DMS53 (cell line): ENCODE results near the gene ACOXL.

ENCODE experiments used
- DNase-seq: peaks from one replicate; lab custom pipeline; 2025; lab: John Stamatoyannopoulos, UW

ACOXL gene

GRCh38 chr2:110794951-110795350, 62.6 kb downstream of the ACOXL start:
- DNase-seq: no peak

- no peak for DNase-seq
Measured at GRCh38 chr2:110796716-110797301, 64.4 kb downstream of the ACOXL start.

GRCh38 chr2:110799376-110799775, 67.0 kb downstream of the ACOXL start:
- DNase-seq: no peak

DNA sequence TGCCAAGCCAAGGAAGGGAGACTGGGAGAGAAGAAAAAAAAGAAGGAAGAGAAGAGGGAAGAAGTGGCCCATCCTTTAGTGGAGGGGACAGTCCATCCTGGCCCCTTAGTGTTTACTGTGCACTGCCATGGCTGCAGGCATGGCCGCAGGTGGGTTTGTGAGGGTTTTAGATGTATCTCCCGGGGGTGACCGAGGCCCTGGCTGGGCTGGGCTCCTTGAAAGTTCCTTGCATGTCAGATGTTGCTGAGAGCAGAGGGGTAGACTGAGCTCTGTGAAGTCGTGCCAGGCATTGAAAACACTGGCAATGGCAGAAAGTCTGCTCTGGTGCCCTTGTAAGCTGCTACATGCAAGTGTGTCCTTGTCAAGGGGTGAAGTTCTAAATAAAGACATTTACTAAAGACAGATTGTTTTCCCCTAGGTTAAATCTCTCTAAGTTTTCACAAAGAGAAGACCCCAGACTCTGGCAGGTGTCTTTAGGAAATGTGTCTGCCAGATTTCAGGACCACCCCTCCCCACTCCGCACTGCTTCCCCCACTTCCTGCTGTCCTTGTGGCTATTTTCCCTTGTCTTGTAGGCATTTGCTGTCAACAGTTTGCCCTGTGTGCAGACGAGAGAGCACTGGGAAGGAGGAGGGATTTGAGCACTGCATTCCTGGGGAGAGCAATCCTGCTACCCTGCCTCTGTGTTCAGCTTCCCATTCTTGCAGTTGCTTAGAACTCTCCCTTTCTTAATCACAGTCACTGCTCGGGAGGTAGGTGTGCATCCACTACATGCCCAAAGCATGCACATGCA, 68.4 kb downstream of the ACOXL start:
- DNase-seq: no peak

GRCh38 chr2:110802208-110802932, 70.0 kb downstream of the ACOXL start:
- no peak for DNase-seq

GRCh38 chr2:110804433-110804832, 72.1 kb downstream of the ACOXL start:
- no peak for DNase-seq

DNA sequence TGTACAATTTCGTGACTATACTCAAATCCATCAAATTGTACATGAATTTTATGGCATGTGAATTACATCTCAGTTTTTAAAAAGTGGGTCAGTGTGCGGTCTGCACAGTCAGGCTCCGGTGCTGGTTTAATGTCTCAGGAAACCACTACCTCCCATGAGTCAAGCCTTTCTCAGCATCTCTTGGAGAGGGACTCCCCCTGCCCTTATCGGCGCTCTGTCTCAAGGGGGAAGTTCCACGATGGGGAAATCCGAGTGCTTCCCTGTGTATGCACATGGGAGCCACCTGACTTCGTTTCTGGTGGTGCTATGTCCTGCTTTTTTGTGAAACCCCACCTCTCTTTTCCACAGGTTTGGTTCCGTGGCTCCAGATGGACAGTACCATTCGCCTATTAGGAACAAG, 72.5 kb downstream of the ACOXL start:
- no peak for DNase-seq

- DNase-seq: no peak
Measured at GRCh38 chr2:110805894-110806452, 73.6 kb downstream of the ACOXL start.

DNA sequence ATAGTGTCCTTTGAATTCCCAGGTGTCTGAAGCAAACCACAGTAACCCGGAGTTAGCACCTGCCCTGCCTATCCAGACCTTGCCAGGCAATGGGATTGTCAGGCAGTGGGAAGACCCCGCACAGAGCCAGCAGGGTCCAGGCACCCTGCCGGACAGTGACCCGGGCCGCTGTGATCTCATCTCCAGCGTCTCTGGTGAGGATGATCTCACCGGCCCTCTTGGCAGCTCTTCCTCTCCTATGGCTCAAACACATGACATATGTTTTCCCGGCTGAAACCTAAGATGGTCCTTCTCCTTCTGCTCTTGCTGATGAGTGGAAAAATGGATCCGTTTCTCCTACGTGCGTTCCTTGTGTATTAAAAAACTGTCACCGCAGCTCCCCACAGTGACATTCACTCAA, 75.1 kb downstream of the ACOXL start:
- no peak for DNase-seq

GRCh38 chr2:110810404-110810803, 78.0 kb downstream of the ACOXL start:
- DNase-seq: no peak

- no peak for DNase-seq
Measured at GRCh38 chr2:110812726-110813645, 80.6 kb downstream of the ACOXL start.

DNA sequence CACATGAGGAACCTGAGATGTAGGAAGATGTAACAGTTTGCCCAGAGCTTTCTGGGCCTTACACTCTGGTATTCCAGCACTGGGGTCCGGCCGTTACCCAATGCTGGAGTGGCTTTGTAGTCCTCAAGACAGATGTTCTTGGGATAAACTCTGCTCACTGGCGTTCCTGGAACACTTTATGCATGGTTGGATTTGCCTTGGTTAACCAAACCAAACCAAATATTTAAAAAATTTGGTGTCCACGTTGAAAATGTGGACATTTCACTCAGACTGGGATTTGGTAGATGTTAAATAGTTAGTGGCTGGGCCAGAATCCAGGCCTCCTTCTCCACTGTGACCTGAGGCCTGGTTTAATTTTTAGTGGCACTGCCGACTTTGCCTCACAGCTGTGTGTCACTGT, 81.5 kb downstream of the ACOXL start:
- no peak for DNase-seq

DNA sequence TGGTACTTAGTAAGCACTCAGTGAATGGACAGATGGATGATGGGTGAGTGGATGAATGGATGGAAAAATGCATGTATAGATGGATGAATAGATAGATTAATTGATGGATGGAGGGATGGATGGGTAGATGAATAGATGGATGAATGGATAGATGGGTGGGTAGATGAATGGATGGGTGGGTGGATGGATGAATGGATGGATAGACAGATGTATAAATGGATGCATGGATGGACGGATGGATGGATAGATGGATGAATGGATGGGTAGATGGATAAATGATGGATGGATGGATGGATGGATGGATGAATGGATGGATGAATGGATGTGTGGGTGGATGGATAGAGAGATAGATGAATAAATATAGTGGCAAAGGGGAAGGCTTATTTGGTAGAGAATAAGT, 83.6 kb downstream of the ACOXL start:
- DNase-seq: no peak

GRCh38 chr2:110816404-110817365, 84.3 kb downstream of the ACOXL start:
- no peak for DNase-seq

- peak; percentile 18 for DNase-seq
Measured at GRCh38 chr2:110818767-110819481, 86.6 kb downstream of the ACOXL start.

DNA sequence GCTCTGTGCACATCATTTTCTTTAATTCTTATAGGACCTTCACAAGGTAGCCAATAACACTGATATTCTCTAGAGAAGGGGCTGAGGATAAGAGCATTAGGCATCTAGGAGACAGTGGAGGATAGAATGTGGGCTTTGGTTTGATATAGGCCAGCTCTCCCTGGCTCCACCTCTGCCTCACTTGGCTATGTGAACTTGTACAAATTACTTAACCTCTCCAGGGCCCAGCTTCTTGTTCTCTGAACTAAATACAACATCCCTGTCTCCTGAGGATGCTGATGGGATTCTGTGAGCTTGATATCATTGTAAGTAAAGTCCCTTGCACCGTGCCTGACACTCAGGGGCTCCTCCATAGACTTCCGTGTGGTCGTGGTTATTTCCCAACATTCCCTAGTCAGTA, 87.3 kb downstream of the ACOXL start:
- no peak for DNase-seq

DNA sequence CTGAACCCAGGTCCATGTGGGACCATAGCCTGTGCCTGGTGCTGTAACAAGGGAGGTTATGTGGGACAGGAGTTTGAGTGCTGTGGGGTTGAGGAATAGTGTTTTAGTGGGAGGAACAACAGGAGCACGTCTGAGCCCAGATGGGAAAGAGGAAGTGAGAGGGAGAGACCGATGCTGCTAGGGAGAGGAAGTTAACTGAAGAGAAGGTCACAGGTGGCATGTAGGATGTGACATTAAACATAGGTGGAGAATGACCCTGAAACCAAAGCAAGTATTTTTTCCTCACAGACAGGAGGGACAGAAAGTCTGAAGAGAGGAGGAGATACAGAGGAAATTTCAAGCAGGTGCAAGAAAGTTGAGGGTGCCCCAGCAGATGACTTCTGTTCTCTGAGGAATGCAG, 87.8 kb downstream of the ACOXL start:
- DNase-seq: no peak

- DNase-seq: no peak
Measured at GRCh38 chr2:110823165-110823564, 90.8 kb downstream of the ACOXL start.

DNA sequence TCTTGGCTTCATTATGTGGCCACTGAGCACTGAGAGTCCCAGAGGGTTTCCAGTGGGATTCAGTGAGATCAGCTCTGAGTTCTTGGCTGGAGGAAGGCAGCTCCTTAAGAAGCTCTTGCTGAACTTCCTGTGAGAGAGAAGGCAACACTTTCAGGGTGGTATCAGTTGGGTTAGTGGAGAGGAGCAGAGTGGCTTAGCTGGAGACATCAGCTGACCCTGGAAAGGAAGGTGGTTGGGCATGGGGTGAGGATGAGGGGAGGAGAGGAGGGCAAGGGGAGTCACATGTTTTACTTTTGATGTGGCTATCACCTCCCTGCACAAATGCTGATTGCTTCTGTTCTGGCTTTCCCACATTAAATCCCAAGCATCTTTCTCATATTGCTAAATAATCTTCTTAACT, 95.1 kb downstream of the ACOXL start:
- no peak for DNase-seq

GRCh38 chr2:110828330-110828729, 96.0 kb downstream of the ACOXL start:
- peak; percentile 96 for DNase-seq
